HepG2 (cell line): ENCODE data around the gene SYT11.

Source experiments
- JUND ChIP-seq: sonication (generic); formaldehyde crosslinking; IDR thresholded peaks from 2 replicates; pipeline ENCODE4 v1.8.0; 2022; ENCODE audit warnings: mild to moderate bottlenecking, missing genetic modification reagents
- NBN ChIP-seq: fragments of 450-650 bp; conservative IDR thresholded peaks from 2 replicates; pipeline ENCODE4 v1.6.1; 2017
- RFX5 ChIP-seq: IDR thresholded peaks from 2 replicates; pipeline ENCODE4 v1.6.1; 2011; ENCODE audit warnings: low read depth, low read length, improper control_type of control experiment
- ZNF207 ChIP-seq: fragments of 450-650 bp; IDR thresholded peaks from 2 replicates; pipeline ENCODE4 v1.6.1; 2016; ENCODE audit warnings: antibody characterized with exemption, borderline replicate concordance
- ZNF713 ChIP-seq: sonication (generic); formaldehyde crosslinking; IDR thresholded peaks from 2 replicates; pipeline ENCODE4 v1.4.0; 2020; ENCODE audit warnings: mild to moderate bottlenecking, missing genetic modification reagents

GRCh38 chr1:155911156-155912055, 52.0 kb downstream of the SYT11 start, which contains the start of gene RIT1:
- no peak for TF ChIP-seq ZNF207
- TF ChIP-seq JUND (CRISPR knock-in tag): no peak
- no peak for TF ChIP-seq RFX5
- TF ChIP-seq ZNF713 (CRISPR knock-in tag): no peak
- no peak for TF ChIP-seq NBN
